HG02885 (cell line): ENCODE results near the gene STPG2.
"Not testable (repeated sequence)": the region's sequence is repeated elsewhere in the genome, so short reads cannot be mapped to it uniquely, and the experiment has no call there.

Source experiments
- ATAC-seq: cut with Tn5 transposase; IDR thresholded peaks from one replicate; pipeline ENCODE4 v1.9.1; 2021; ENCODE audit warnings: mild to moderate bottlenecking; ENCODE audit not compliant: unreplicated experiment, poor library complexity

Gene STPG2

GRCh38 chr4:97662133-97662532 lies 481.1 kb downstream of the STPG2 start:
- no peak for ATAC-seq

DNA sequence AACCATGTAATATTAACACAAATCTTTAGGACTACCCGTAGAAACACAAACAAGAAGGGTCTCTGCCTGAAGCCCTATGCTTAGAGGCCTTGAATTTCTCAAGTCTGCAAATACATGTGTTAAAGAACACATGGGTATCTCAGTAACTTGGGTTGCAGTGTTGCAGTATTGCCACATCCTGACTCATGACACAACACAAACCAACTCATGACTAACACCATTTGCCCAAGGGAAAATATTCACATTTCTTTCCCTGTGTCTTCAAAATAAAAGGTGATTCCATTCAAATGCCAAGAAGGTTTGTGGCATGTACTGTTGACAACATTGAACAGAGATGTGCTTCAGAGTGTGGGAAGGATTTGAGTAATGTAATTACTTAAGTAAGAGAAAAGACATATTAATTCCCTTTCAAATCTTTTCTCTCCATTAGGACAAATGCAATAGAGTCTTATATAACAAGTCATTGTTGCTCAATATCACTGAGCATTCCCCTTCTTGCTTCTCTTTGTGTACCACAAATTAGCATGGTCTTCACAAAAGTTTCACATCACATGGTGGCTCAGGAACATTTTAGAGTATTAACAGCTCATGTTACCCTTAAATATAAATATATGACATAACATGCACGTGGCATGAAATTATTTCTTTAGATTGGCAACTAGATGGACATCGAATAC lies 487.1 kb downstream of the STPG2 start:
- ATAC-seq, result no peak

GRCh38 chr4:97653701-97654100 lies 489.6 kb downstream of the STPG2 start:
- no peak for ATAC-seq

GRCh38 chr4:97646997-97647396 lies 496.3 kb downstream of the STPG2 start:
- no peak for ATAC-seq

DNA sequence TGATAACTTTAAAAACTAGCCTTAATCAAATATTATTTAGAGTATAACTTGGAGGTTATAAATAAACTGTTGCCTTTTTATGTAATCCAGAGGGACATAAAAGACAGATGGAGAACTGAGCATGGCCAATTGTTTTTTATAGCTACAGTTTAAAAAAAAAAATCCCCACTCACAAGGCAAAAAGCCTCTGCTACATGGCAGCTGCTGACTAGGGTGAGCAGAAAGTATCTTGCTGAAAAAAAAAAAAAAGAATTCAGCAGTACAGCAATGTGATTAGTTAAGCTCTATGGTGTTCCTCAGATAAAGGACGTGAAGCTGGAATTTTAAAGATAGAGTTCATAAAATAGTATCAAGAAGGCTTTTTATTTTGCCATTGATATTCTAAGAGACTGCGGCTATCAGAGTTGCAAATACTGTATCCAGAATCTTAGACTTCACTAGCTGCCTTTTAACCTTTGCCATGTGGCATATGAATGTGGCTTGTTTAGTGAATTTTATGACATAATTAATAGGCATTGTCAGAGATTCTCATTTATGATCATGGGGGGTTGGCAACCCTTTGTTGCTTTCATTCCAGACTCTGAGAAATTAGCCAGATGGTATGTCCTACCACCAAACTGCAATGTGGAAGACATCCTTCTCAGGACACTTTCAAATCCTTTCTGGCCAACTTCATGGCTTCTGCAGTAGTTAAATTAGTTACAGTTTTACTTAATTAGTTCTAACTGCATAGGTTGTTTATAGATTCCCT lies 498.0 kb downstream of the STPG2 start:
- ATAC-seq, result no peak

DNA sequence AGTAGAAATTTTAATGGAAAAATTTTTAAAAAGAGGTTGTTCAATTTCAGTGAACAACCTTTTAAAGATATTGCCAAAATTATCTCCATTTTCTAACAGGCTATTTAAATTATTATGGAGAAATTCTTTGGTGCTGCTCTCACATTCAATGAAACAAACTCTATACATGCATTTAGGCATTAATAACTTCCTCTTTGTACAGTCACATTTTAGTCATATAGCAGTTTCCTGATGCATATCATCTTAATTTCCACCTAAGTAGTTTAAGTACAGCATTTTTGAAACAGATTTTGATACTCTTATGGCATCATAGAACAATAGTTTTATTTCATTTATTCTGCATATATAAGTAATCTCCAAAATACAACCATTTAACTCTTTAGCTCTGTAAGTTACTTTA lies 500.1 kb downstream of the STPG2 start:
- ATAC-seq, result no peak

DNA sequence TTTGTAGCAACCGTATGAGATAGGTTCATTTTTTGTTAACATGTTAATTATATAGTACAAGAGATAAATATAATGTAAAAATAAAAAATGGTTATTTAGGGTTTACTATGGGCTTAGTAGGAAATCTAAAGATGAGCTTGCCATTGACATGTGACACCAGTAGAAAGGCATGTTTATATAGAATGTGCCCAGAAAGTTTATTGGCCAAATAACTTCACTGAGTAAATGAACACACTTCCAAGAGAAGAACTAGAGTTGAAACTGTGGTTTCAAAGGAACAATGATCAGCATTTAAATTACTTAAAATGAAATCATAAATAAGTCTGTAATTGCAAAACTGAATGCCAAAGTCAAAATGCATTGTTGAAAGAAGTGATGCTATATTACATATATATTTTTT lies 503.3 kb downstream of the STPG2 start:
- no peak for ATAC-seq

- not testable (repeated sequence) for ATAC-seq
Measured at GRCh38 chr4:97633831-97634230, 509.4 kb downstream of the STPG2 start.

- no peak for ATAC-seq
Measured at GRCh38 chr4:97627750-97628149, 515.5 kb downstream of the STPG2 start.

- no peak for ATAC-seq
Measured at GRCh38 chr4:97624204-97624603, 519.1 kb downstream of the STPG2 start.

DNA sequence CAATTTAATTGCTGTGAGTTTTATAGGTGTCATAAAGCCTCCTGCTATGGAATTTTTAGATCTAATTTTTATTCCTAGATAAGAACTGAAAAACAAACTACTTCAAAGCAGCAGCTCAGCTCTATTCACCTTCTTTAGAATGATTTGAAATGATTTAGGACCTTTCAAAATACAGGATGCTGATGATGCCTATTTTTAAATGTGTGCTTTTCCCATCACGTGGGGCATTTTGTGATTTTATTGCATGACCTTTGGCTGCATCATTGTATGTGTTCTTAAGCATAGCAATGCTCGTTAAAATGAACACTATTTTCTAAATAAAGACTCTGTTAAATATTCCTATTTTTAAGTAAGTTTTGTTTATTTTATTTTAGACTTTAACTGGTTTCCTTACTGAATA lies 537.3 kb downstream of the STPG2 start:
- no peak for ATAC-seq

DNA sequence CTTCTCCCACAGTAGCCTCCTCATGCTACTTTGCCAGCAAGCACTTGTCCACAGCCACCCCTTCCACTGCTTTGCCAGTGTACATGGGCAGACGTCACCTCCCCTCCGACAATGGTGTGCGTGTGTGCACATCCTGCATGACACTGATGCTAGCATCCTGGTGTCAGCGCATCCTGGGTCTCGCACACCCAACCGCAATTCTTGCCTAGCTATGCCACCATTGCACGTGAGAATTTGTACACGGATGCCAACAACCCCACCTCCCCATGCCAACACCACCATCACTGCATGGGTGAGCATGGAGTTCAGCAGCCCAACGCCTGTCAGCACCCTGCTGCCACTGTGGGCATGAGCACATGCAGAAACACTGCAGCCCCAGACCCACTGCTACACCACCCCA lies 550.0 kb downstream of the STPG2 start:
- no peak for ATAC-seq

DNA sequence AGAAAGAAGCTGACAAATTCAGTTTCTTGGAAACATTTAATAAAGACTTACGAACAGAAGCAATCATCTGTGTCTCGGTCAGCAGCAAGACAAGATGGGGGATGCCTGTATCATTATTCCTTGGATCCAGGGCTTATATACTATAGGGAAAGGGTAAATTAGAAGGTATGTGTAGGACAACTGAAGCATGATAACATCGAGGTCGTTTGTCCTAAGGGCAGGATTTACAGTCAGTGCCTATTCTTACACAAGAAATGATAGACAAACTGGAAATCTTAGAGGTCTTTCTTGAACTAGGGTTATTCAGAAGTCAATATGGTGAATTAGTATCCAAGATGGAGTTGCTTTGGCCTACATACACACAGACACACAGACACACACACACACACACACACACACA lies 553.0 kb downstream of the STPG2 start:
- ATAC-seq, result no peak

- no peak for ATAC-seq
Measured at GRCh38 chr4:97589481-97590196, 553.6 kb downstream of the STPG2 start.

GRCh38 chr4:97587912-97588311 lies 555.4 kb downstream of the STPG2 start:
- no peak for ATAC-seq

DNA sequence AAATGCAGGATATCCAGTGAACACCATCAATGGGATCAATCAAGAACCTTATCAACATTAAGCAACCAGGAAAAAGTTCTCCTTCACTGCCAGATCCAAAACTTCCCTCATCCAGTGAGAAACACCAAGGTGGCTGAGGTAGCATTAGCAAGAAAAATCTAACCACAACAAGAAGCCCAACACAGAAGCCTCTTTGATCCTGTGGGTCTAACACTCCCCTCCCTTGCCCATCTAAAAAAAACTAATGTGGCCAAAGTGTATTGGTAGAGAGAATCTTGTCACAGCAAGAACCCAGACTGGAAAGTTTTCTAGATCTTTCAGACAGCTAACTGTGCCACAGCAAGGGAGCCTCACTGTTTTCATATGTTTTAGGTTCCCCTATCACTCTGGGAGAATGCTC lies 558.0 kb downstream of the STPG2 start:
- ATAC-seq, result no peak

GRCh38 chr4:97582890-97583289 lies 560.4 kb downstream of the STPG2 start:
- no peak for ATAC-seq

- ATAC-seq, result no peak
Measured at GRCh38 chr4:97577004-97577403, 566.3 kb downstream of the STPG2 start.

DNA sequence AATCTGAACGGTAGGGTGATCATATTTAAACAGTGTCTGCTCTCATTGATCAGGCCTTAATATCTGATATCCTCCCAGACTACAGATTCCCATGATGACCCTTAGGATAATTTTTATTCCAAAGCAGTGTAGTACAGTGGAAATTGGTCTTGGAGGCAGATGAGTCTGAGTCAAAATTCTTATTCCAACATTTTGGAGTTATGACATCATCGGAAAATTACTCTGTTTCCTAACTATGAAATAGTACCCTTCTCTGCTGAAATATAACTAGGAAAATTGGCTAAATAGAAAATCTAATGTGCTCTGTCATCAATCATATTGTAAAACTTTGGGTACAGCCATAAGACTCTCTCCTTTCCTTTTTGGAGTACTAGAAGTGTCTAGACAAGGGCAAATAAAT lies 583.3 kb downstream of the STPG2 start:
- no peak for ATAC-seq

- ATAC-seq, result no peak
Measured at GRCh38 chr4:97558204-97558778, 585.0 kb downstream of the STPG2 start.

DNA sequence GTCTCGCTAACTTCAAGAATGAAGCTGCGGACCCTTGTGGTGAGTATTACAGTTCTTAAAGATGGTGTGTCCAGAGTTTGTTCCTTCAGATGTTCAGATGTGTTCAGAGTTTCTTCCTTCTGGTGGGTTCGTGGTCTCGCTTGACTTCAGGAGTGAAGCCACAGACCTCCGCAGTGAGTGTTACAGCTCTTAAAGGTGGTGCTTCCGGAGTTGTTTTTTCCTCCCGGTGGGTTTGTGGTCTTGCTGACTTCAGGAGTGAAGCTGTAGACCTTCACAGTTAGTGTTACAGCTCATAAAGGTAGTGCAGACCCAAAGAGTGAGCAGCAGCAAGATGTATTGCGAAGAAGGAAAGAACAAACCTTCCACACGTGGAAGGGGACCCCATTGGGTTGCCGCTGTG lies 592.6 kb downstream of the STPG2 start:
- ATAC-seq, result not testable (repeated sequence)
